GM12801 (cell line): ENCODE results near the gene SRMS.

Experiments
- CTCF ChIP-seq: IDR thresholded peaks from one replicate; pipeline ENCODE4 v1.5.1; 2011; ENCODE audit warnings: control low read depth; ENCODE audit not compliant: insufficient read length; ENCODE audit errors: extremely low read depth

The SRMS gene

GRCh38 chr20:63520934-63521601 is 26.5 kb downstream of the SRMS start:
- TF ChIP-seq CTCF, result no peak

- no peak for TF ChIP-seq CTCF
These were observed 27.0 kb downstream of the SRMS start, which contains the start of gene PPDPF for GRCh38 chr20:63520504-63520933. Gene PPDPF (plus strand): TSS chr20:63520765. CDS start chr20:63521309, 544 bp downstream.

- no peak for TF ChIP-seq CTCF
These were observed 27.7 kb downstream of the SRMS start for GRCh38 chr20:63519668-63520503.

- TF ChIP-seq CTCF, result no peak
These were observed 28.4 kb downstream of the SRMS start for GRCh38 chr20:63518946-63519667.

GRCh38 chr20:63518351-63518861 is 29.1 kb downstream of the SRMS start:
- TF ChIP-seq CTCF, result no peak

- no peak for TF ChIP-seq CTCF
These were observed 29.9 kb downstream of the SRMS start for GRCh38 chr20:63517376-63518309.
